GM18861 (cell line): ENCODE measurements around the gene POC5.
"Not testable (repeated sequence)": the region's sequence is repeated elsewhere in the genome, so short reads cannot be mapped to it uniquely, and the experiment has no call there.

Experiments
- ATAC-seq: cut with Tn5 transposase; IDR thresholded peaks from one replicate; pipeline ENCODE4 v1.9.1; 2021; ENCODE audit not compliant: unreplicated experiment

Gene POC5, protein sequence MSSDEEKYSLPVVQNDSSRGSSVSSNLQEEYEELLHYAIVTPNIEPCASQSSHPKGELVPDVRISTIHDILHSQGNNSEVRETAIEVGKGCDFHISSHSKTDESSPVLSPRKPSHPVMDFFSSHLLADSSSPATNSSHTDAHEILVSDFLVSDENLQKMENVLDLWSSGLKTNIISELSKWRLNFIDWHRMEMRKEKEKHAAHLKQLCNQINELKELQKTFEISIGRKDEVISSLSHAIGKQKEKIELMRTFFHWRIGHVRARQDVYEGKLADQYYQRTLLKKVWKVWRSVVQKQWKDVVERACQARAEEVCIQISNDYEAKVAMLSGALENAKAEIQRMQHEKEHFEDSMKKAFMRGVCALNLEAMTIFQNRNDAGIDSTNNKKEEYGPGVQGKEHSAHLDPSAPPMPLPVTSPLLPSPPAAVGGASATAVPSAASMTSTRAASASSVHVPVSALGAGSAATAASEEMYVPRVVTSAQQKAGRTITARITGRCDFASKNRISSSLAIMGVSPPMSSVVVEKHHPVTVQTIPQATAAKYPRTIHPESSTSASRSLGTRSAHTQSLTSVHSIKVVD

DNA sequence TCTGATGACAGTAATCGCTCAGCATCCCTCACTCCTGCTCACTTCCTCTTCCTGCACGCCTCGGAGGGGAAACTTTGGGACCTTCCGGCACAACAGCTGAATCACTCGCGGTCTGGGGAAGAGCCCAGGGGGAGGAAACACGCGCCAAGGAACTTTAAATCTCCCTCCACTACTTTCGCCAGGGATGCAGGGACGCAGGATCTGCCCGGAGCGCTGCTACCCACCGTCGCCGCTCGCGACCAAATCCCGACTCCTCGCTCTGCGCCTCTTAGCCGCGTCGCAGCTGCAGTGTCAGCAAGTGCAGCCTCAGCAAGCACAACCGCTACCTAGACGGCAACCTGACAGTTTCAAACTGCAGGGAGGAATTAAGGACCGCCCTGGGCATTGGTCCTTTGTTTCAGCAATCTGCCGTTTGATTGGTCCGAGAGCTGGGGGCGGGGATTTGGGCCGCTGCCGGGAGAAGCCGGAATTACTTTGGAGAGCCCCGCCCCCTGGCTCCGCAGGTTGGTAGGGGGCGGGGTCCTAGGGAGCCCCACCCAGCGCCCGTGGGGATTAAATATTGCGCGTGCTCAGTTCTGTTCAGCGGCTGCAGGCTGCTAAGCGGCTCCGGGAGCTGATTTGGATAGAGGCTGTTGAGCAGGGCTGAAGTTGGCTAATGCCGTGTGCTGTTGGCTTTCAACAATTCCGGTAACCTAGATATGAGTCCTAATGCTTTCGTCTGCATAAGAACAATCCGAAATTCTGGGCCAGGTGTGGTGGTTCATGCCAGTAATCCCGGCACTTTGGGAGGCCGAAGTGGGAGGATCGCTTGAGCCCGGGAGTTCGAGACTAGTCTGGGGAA is at the start of gene POC5:
Gene POC5, minus strand, starts transcription at position 356 of the 841 bp plus-strand sequence. CDS start 4,500 bp downstream, outside the sequence.
- ATAC-seq: peak; percentile 88

DNA sequence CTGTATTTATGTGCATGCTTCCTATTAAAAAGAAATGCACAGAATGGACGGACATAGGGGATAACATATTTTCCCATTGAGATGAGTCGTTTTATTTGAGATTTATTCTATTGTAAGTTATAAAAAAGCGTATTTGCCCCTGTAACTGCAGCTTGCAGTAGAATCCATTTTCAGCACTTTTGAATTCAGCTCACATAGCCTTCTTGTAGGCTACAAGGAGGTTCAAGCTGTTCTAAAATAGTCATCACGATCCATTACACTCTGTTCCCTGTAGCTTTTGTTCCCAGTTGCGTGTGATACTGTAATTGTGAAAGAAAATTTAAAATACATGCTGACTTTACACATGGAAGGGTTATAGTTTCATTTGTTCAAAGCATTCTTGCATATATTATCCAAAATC is 40.9 kb upstream of the POC5 start:
- ATAC-seq: no peak

DNA sequence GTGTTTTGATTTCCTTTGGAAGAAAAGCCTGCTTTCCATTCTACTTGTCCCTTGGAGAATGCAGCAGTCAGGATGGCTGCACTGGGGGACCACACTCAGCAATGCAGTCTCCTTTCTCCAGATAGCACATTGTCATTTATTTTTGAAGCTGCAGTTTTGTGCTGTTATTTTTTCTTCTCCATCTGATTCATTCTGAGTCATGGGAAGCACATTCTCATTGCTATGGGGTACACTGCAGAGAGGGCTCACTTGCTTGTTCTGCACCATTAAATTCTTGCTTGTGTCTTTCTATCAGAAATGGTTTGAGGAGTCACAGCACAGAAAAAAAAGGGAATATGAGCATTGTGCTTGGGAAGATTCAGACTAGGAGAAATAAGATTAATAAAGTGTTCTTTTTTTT is 39.7 kb upstream of the POC5 start:
- no peak for ATAC-seq

DNA sequence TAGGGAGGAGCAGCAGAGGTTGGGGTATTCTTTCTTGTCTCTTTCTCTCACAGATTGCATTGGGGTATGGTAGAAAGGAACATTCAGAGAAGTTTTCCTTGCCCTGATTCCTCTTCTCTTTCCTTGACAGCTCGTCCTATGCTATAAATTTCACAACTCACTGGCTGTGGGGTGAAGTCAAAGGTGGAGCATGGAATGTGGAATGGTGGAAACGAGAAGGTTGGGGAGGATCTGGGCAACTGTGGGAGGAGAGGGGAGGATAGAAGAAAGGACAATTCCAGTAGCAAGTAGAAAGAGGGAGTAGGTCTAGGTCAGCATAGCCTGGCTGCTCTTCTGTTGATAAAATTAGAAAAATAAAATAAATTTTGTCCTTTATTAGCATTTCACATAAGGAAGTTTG is 39.0 kb upstream of the POC5 start:
- no peak for ATAC-seq

DNA sequence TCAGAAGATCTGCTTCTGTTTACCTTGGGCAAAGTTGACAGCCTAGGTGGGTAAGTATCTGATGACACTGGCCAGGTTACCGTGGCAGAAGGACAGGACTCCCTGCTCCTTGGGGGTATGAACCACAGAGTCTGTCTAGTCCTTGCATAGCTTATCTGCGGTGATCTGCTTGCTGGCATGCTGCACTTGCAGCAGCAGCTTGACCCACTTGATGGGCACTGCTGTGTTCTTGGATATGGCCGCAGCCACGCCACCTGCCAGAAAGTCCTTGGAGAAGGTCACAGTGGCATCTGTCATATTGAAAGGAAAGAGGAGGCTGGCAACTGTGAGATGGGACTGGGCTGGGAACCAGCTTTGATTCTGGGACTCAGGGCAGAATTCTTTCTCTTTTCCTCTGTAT is 35.9 kb upstream of the POC5 start:
- ATAC-seq: no peak

DNA sequence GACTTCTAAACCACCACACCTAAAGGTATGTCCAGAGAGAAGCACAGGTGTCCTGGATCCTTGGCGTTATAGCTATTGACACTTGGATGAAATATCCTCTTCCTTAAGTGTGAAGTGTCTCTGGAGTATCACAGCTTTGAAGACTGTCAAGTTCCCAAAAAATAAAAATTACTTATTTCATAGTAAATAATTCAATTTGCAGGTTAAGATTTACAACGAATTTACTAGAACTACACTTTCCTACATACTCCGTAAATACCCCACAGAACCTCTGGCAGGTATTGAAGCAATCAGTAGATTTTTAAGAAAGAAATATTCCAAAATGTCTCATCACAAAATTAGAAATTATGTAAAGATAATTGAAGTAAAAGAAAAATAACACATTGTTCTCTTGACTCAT is 27.1 kb upstream of the POC5 start:
- no peak for ATAC-seq

DNA sequence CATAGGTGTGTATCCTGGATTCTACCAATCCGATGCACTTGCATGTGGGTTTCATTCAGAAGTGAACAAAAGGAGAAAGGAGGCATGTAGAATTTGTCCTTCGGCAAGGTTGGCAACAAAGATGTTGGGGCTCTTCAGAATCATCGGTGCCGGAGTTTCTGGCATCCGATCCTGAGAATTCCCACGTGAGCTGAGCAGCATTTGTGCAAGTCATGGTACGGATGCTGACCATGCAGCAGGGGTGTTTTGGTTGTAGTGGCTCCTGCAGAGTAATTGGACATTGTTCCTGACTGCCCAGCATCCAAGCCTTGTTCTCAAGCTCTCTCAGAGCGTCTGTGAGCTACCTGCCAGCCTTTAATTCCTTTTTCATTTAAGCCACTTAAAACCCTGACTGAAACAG is 19.0 kb upstream of the POC5 start:
- ATAC-seq: no peak

DNA sequence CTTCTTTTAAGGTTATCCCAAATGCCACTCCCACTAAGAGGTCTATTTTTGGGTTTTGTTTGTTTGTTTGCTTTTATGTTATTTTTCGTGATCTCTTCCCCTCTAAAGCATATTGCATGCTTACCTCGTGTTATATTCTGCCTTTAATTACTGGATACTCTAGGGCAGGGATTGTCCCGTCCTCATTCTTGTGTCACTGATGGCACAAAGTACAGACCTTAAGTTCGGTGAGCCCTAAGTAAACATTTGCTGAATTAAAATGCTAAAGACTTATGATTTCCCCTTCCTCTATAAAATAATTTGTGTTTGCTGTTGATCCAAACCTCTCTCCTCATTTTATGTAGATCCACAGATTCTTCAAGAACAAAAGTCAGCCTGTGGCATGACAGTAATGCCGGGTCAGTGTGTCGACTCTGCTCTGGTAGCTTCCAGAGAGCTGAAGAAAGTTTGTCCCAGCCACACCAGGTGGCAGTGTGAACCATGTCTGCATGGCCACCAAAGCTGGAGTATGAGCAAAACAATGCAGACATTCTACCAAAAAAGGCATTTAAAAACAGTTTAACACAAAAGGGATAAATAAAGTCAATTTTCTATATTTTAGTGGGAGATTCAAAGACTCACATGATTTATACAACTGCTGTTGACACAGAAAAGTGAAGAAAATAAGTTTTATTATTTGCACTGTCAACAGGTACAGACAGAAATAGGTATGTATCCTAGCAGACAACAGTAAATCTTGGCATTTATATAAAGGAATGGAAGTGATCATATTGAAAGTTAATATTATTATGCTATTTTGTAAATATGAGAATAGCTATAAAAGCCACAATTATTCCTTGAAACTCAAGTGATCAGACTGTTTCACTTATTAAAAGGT is 17.9 kb upstream of the POC5 start:
- ATAC-seq: no peak

DNA sequence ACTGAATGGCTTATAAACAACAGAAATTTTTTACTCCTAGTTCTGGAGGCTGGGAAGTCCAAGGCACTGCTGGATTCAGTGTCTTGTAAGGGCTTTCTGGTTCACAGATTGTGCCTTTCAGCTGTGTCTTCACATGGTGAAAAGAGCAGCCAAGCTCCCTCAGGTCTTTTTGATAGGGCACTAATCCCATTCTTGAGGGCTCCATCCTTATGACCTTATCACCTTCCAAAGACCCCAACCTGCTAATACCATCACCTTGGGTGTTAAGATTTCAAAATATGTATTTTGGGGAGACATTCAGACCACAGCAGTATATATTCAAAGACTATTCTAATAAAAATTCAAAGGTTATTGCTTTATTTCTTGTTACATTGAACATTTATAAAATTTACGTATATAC is 16.5 kb upstream of the POC5 start:
- no peak for ATAC-seq

DNA sequence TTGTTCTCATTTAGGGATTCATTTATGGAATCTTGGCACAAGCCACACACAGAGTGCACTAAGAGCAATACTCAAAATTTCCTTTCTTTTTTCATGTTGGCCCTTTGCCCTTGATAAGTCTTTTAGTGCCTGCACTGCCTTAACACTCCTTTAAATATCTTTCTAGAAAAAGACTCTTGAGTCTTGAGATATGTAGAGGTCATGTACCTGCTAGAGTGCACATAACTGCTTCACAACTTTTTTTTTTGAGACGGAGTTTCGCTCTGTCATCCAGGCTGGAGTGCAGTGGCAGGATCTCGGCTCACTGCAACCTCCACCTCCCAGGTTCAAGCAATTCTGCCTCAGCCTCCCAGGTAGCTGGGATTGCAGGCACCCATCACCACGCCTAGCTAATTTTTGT is 14.3 kb upstream of the POC5 start:
- ATAC-seq: not testable (repeated sequence)

DNA sequence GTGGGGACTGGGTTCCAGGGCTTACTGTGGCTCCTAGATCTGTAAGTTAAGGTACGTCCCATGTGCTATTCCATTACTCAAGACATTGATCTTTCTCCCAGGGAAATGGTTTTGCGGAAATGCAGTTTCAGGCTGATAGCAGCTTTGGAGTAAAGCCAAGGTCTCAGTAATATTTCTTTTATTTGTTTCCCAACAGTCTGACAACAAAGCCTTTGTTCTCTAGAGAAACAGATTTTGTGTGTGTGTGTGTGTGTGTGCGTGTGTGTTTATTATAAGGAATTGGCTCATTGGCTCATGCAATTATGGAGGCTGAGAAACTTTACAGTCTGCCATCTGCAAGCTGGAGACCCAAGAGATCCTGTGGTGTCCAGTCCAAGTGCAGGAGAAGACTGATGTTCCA is 12.1 kb upstream of the POC5 start:
- ATAC-seq: no peak

DNA sequence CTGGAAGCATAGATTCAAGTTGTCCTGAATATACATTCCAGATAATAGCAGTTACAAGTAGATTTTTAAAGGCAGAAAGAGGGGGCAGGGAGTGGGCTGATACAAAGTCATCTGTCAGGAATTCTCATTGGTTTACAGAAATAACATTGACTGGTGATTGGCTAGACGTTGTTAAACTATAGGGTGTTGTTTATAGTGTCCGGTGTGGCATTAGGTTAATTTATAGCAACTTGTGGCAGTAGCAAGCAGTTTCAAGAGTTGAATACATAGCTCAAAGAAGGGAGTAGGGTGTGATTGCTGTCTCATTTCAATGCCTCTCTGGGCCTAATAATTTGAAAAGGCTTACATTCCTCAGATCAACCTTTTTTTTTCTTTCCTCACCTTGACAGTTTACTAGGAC is 10.7 kb upstream of the POC5 start:
- no peak for ATAC-seq

DNA sequence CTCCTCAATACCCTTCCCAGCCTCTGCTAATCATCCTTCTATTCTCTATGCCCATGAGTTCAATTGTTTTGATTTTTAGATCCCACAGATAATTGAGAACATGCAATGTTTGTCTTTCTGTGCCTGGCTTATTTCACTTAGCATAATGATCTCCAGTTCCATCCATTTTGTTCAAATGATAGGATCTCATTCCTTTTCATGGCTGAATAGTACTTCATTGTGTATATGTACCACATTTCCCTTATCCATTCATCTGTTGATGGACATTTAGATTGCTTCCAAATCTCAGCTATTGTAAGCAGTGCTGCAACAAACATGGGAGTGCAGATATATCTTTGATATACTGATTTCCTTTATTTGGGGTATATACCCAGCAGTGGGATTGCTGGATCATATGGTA is 9.0 kb upstream of the POC5 start:
- not testable (repeated sequence) for ATAC-seq

DNA sequence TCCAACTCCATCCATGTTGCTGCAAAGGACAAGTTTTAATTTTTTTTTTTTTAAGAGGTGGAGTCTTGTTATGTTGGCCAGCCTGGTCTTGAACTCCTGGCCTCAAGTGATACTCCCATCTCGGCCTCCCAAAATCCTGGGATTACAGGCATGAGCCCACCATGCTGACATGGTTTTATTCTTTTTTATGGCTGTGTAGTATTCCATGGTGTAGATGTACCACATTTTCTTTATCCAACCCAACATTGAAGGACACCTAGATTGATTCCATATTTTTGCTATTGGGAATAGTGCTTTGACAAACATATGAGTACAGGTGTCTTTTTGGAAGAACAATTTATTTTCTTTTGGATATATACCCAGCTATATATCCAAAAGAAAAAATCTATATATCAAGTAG is 6.1 kb upstream of the POC5 start:
- ATAC-seq: no peak

DNA sequence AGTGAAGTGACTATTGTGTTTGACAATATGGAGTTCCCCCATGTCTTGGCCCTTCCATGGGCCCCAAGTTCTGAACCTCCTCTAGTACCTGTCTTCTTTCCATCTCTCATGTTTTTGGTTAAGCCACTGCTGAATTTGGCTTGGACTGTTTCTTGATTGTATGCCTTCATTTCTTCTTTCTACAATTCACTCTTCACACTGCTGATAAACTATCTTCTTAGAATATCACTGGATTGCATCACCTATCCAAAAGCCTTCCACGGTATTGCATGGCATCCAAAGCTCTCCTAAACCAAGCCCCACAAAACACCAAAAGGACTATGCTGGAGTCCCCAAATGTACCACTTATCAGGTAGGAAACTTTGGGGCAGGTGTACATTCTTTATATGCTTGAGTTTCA is 4.3 kb upstream of the POC5 start:
- no peak for ATAC-seq

DNA sequence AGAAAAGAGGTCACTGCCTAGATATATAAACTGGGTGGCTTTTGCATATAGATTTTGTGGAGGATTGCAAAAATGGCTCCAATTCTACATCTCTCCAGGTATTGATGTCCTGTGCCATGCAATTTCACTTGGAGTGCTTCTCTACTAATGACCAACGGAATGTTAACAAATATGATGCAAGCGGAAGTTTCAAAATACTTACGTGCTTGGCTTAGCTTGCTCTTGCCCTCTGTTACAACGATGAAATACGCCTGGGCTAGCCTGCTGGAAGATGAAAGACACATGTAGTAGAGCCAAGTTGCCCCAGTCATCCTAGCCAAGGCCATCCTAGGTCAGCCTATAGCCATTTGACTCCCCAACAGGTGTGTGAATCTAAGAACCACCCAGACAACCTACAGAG is 3.6 kb upstream of the POC5 start:
- ATAC-seq: no peak

DNA sequence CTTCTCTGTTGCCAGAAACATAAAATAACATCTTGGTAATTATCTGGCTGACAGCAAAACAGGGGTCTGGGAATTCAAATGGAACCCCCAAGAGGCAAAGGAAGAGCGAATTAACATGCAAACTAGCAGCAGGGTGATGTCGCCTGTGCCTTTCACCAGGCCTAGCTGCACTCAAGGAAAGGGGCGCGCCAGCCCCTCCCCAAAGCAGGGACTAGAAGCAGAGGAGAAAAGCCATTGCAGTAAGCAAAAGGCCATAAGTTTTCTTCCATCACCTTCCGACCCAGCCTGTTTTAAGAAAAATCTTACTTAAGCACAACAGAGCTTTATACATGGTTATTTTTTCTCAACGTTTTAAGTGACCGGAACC is 539 bp downstream of the POC5 start:
- ATAC-seq: peak; percentile 13

DNA sequence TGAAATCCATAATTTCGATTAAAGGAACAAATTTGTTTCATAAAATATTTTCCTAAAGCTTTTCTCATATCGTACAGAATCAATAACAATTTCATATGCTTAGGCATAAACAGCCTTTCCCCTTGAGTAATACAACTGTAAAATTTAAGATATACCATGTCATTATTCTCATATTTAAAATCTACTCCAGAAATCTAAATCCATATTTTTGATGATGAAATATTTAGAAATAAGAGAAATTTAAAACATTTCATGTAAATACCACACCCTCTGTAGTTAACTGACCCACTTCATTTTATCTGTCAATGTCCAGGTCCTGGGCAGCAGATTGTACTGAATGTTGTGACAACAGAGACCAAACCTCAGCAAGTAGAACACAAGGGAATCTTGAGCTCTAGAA is 5.1 kb downstream of the POC5 start:
- ATAC-seq: no peak

DNA sequence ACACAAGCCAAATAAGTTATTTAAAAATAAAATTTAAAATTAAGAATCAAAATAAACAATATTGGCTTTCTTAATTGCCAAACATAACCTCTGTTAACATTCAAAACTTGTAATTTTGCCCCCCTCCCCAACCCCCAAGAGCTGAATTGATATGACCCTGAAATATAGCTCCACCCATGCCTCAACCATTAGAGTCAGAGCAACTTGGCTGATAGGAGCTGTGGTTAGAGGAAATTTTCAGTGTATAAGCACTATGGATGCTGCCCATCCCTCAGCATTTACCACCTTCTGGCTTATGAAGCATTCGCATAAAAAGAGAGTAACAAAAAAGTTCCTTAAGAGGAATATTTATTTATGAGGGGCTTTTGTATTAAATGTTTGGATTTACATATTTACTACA is 6.1 kb downstream of the POC5 start:
- ATAC-seq: no peak

DNA sequence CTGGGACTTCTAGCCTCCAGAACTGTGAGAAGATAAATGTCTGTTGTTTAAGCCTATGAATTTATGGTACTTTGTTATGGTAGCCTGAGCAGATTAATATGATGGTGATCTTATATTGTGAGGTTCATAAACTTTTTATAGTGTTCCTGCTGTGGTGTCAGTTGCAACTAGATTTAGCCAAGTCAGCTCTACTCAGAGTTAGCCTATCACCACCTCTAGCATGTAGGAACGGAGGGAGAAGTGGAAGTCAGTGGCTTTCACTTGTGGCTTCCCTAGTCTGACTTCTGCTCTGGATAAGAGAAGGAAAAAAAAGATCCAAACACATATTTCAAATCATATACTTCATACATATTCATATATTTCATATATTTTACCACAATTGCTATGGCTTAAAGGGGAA is 6.6 kb downstream of the POC5 start:
- ATAC-seq: no peak

DNA sequence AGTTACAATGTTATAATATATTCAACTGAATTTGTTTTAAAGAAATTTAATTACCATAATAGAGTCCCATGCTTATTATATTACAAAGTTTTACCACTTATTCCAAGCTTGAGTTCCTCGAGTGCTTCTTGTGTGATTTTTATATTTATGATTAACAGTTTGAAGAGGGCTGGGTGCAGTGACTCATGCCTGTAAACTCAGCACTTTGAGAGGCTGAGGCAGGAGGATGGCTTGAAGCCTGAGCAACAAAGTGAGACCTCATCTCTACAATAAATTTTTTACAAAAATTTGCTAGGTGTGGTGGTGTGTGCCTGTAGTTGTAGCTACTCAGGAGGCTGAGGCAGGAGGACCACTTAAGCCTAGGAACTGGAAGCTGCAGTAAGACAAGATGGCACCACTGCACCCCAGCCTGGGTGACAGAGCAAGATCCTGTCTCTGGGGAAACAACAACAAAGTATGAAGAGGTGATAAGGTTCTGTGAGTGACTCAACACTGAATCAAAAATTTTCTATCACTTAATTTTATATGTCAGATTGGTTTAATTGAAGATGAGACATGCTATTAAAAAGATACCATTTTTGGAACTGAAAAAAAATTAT is 9.2 kb downstream of the POC5 start:
- no peak for ATAC-seq
